Measurements from ENCODE around the gene PALLD.

DNA sequence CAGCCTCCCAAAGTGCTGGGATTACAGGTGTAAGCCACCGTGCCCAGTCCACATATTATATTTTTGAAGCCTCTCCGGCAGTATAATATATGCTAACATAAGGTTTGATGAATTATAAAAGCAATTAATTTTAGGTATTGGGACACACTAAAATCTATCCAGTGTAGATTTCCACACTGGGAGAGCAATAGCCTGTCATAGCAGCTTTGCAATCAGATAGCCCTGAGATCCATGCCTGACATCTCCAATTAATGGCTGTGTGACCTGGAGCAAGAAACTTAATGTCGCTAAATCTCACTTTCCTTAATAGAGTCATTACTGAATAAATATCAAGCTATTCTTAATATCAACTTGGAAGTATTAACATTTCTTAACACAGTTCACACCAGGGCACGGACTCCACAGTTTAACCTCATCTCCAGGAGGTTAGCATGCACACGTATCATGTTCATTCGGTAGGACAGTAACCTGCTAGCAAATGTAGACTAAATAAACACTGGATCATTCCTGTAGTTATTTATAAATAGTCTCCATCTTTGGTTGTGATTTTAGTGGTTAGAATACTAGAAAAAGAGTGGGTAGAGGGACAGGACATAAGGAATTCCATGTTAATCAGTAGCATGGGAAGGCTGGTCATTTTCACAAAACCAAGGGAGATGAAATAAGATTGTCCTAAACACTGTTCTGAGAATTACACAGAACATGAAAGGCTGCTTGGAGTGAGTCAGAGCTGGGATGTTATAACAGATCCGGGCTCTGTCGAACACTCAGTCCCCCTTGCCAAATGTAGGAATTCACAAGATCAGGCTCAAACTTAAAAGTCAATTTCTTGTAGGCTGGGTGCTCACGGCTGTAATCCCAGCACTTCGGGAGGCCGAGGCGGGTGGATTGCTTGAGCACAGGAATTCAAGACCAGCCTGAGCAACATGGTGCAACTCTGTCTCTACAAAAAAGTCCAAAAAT, 254.7 kb downstream of the PALLD start:
- TF ChIP-seq, protein P1, sequence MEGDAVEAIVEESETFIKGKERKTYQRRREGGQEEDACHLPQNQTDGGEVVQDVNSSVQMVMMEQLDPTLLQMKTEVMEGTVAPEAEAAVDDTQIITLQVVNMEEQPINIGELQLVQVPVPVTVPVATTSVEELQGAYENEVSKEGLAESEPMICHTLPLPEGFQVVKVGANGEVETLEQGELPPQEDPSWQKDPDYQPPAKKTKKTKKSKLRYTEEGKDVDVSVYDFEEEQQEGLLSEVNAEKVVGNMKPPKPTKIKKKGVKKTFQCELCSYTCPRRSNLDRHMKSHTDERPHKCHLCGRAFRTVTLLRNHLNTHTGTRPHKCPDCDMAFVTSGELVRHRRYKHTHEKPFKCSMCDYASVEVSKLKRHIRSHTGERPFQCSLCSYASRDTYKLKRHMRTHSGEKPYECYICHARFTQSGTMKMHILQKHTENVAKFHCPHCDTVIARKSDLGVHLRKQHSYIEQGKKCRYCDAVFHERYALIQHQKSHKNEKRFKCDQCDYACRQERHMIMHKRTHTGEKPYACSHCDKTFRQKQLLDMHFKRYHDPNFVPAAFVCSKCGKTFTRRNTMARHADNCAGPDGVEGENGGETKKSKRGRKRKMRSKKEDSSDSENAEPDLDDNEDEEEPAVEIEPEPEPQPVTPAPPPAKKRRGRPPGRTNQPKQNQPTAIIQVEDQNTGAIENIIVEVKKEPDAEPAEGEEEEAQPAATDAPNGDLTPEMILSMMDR (IDR thresholded peaks at IDR 0.05), result no peak
- no peak for TF ChIP-seq POLR2A (IDR thresholded peaks at IDR 0.05)

All from right lobe of liver (tissue), 4 donors.